Fibroblast of lung (primary cell): ENCODE measurements around the gene SLIT3. TPM values are rescaled to one million over a fixed set of nuclear protein-coding genes. Genes with fewer than 3 reads are reported as not detected.

Source experiments
- DNase-seq, 2 donors: peaks; one replicate each; pipeline versions ENCODE4 v3.0.0 to v3.0.0-alpha.2; 2010; ENCODE audit warnings: low read depth in 2 of 2
- H2AFZ ChIP-seq: 2 replicates; pipeline ENCODE4 v1.5.1; 2012; ENCODE audit warnings: low read length, control low read depth, inconsistent platforms
- H3K27ac ChIP-seq: 2 replicates; pipeline ENCODE4 v1.5.1; 2011; ENCODE audit warnings: low read length, control low read depth; ENCODE audit not compliant: insufficient read depth
- H3K27me3 ChIP-seq: 2 replicates; pipeline ENCODE4 v1.5.1; 2011; ENCODE audit warnings: mild to moderate bottlenecking, low read length; ENCODE audit not compliant: control insufficient read depth, insufficient read depth
- H3K36me3 ChIP-seq: 2 replicates; pipeline ENCODE4 v1.5.1; 2011; ENCODE audit warnings: low read length; ENCODE audit not compliant: control insufficient read depth, insufficient read depth
- H3K4me1 ChIP-seq: 2 replicates; pipeline ENCODE4 v1.5.1; 2011; ENCODE audit warnings: low read length; ENCODE audit not compliant: control insufficient read depth, insufficient read depth; ENCODE audit errors: extremely low read depth
- H3K4me2 ChIP-seq: 2 replicates; pipeline ENCODE4 v1.5.1; 2011; ENCODE audit warnings: low read length, control low read depth; ENCODE audit not compliant: insufficient read depth; ENCODE audit errors: extremely low read depth
- H3K4me3 ChIP-seq, 4 experiments: fragments of 200-600 bp in 1 of 4; sonication (generic) in 1 of 4; replicated peaks in 1 of 4; 2 replicates each; pipeline ENCODE4 v1.5.1; 2011 to 2016; ENCODE audit warnings: low read length in 4 of 4, low read depth in 3 of 4, mild to moderate bottlenecking in 3 of 4, control low read depth in 2 of 4, inconsistent platforms in 1 of 4, mixed read lengths in 1 of 4; ENCODE audit not compliant: insufficient read depth in 1 of 4; ENCODE audit errors: control extremely low read depth in 1 of 4
- H3K79me2 ChIP-seq: 2 replicates; pipeline ENCODE4 v1.5.1; 2012; ENCODE audit warnings: mild to moderate bottlenecking, low read length, inconsistent platforms; ENCODE audit not compliant: control insufficient read depth, insufficient read depth
- H3K9ac ChIP-seq: 2 replicates; pipeline ENCODE4 v1.5.1; 2011; ENCODE audit warnings: mild to moderate bottlenecking, low read length, control low read depth; ENCODE audit not compliant: insufficient read depth
- H3K9me3 ChIP-seq: 2 replicates; pipeline ENCODE4 v1.5.1; 2012; ENCODE audit warnings: low read depth, low read length; ENCODE audit not compliant: control insufficient read depth, insufficient read depth
- H4K20me1 ChIP-seq: 2 replicates; pipeline ENCODE4 v1.5.1; 2011; ENCODE audit warnings: low read length; ENCODE audit not compliant: control insufficient read depth, insufficient read depth; ENCODE audit errors: extremely low read depth
- EZH2 ChIP-seq: IDR thresholded peaks from 2 replicates; pipeline ENCODE4 v1.5.1; 2012; ENCODE audit warnings: low read length, control low read depth, mild to moderate bottlenecking; ENCODE audit errors: missing control alignments
- polyA plus RNA-seq, 2 donors: library from polyadenylated mRNA; depleted of rRNA in 1 of 2; stranded (reverse) in 1 of 2; unstranded in 1 of 2; fragments of >200 nt; gene quantifications; 2 replicates each; pipeline ENCODE4 v1.2.1, GENCODE V29; 2011 to 2012; ENCODE audit warnings: missing spikeins in 1 of 2
- total RNA-seq: library from RNA; depleted of rRNA; stranded (reverse); fragments of >200 nt; gene quantifications from 2 replicates; pipeline ENCODE4 v1.2.1, GENCODE V29; 2014
- TF ChIP-seq, protein P1 (sequence below), 2 donors: IDR thresholded peaks in 1 of 2; conservative IDR thresholded peaks in 1 of 2; 1 replicate in 1 of 2; 2 replicates in 1 of 2; pipeline ENCODE4 v1.5.1; 2011 to 2012; ENCODE audit warnings: low read length in 2 of 2, control low read depth in 1 of 2, inconsistent platforms in 1 of 2, low read depth in 1 of 2, mild to moderate bottlenecking in 1 of 2

Gene SLIT3
- total and polyA plus RNA-seq, 2 donors (not counting 1 experiment from before 2014, with no cell fraction given) = 1.6 to 4.6 TPM

GRCh38 chr5:169099801-169100734 is 200.9 kb downstream of the SLIT3 start:
- no peaks in the 10 kb centered on the region for H3K9me3 ChIP-seq
- no peak for TF ChIP-seq EZH2
- TF ChIP-seq, protein P1, sequence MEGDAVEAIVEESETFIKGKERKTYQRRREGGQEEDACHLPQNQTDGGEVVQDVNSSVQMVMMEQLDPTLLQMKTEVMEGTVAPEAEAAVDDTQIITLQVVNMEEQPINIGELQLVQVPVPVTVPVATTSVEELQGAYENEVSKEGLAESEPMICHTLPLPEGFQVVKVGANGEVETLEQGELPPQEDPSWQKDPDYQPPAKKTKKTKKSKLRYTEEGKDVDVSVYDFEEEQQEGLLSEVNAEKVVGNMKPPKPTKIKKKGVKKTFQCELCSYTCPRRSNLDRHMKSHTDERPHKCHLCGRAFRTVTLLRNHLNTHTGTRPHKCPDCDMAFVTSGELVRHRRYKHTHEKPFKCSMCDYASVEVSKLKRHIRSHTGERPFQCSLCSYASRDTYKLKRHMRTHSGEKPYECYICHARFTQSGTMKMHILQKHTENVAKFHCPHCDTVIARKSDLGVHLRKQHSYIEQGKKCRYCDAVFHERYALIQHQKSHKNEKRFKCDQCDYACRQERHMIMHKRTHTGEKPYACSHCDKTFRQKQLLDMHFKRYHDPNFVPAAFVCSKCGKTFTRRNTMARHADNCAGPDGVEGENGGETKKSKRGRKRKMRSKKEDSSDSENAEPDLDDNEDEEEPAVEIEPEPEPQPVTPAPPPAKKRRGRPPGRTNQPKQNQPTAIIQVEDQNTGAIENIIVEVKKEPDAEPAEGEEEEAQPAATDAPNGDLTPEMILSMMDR (conservative IDR thresholded peaks at IDR 0.05 in 1 of 2, IDR thresholded peaks at IDR 0.05 in 1 of 2; ENCODE audit: low read depth in 1 of 2, low read length in 2 of 2) = no peak
- no peaks in the 10 kb centered on the region for H3K4me1 ChIP-seq
- H2AFZ ChIP-seq = no peak overlapping the region
- H3K36me3 ChIP-seq = no peaks in the 10 kb centered on the region
- DNase-seq = no peak
- no peaks in the 10 kb centered on the region for H3K79me2 ChIP-seq
- H3K4me3 ChIP-seq = no peak overlapping the region
- H3K9ac ChIP-seq = no peak overlapping the region
- no peaks in the 10 kb centered on the region for H4K20me1 ChIP-seq
- H3K4me2 ChIP-seq = no peak overlapping the region
- H3K27me3 ChIP-seq = no peaks in the 10 kb centered on the region
- no peak overlapping the region for H3K27ac ChIP-seq

- no peak overlapping the region for H2AFZ ChIP-seq
- no peak overlapping the region for H3K27ac ChIP-seq
- no peak for DNase-seq
- no peak overlapping the region for H3K4me2 ChIP-seq
- TF ChIP-seq, protein P1 (conservative IDR thresholded peaks at IDR 0.05 in 1 of 2, IDR thresholded peaks at IDR 0.05 in 1 of 2; ENCODE audit: low read depth in 1 of 2, low read length in 2 of 2) = no peak
- no peak for TF ChIP-seq EZH2
- no peak overlapping the region for H3K9ac ChIP-seq
- no peak overlapping the region for H3K4me3 ChIP-seq
- H3K9me3 ChIP-seq = no peaks in the 10 kb centered on the region
- H3K4me1 ChIP-seq = no peaks in the 10 kb centered on the region
- H4K20me1 ChIP-seq = no peaks in the 10 kb centered on the region
- H3K27me3 ChIP-seq = no peaks in the 10 kb centered on the region
- no peaks in the 10 kb centered on the region for H3K36me3 ChIP-seq
- no peaks in the 10 kb centered on the region for H3K79me2 ChIP-seq
Observed at GRCh38 chr5:169098331-169099121, 202.4 kb downstream of the SLIT3 start.
